AG10803 (cell line): ENCODE results near the gene EPB41L2.

Experiments
- DNase-seq: peaks from one replicate; pipeline ENCODE4 v3.0.0; 2010; ENCODE audit warnings: low read depth
- H3K4me3 ChIP-seq: 2 replicates; pipeline ENCODE4 v1.5.1; 2011; ENCODE audit warnings: mild to moderate bottlenecking, low read length, control low read depth
- CTCF ChIP-seq: conservative IDR thresholded peaks from 2 replicates; pipeline ENCODE4 v1.5.1; 2011; ENCODE audit warnings: mild to moderate bottlenecking, low read length, control low read depth, inconsistent platforms

The EPB41L2 gene

GRCh38 chr6:131001111-131001736, 61.8 kb downstream of the EPB41L2 start:
- DNase-seq = no peak
- no peak overlapping the region for H3K4me3 ChIP-seq
- no peak for TF ChIP-seq CTCF

GRCh38 chr6:131000544-131000943, 62.5 kb downstream of the EPB41L2 start:
- H3K4me3 ChIP-seq = no peak overlapping the region
- DNase-seq = no peak
- TF ChIP-seq CTCF = no peak

- no peak overlapping the region for H3K4me3 ChIP-seq
- DNase-seq = peak; percentile 71
- TF ChIP-seq CTCF = no peak
Observed at GRCh38 chr6:130997061-130997753, 65.8 kb downstream of the EPB41L2 start.

GRCh38 chr6:130996635-130997034, 66.4 kb downstream of the EPB41L2 start:
- no peak overlapping the region for H3K4me3 ChIP-seq
- TF ChIP-seq CTCF = no peak
- DNase-seq = no peak

- no peak for DNase-seq
- no peak overlapping the region for H3K4me3 ChIP-seq
- TF ChIP-seq CTCF = no peak
Observed at GRCh38 chr6:130995783-130996447, 67.1 kb downstream of the EPB41L2 start.

- no peak for TF ChIP-seq CTCF
- H3K4me3 ChIP-seq = no peak overlapping the region
- no peak for DNase-seq
Observed at GRCh38 chr6:130994319-130995097, 68.5 kb downstream of the EPB41L2 start.
